ENCODE results near the gene LYG2. TPM values are rescaled to one million over a fixed set of nuclear protein-coding genes. Genes with fewer than 3 reads are reported as not detected.

Gene LYG2
- total and polyA plus RNA-seq, 4 donors, result 0.31 TPM; not detected in 3

- 92% methylated on average over 6 of the region's 6 CpGs for WGBS
- no peak for DNase-seq (ENCODE audit: low spot score)
- H3K36me3 ChIP-seq (ENCODE audit: control insufficient read depth in 4 of 4, insufficient read depth in 3 of 4, low read depth in 1 of 4, low read length in 3 of 4), result no peaks in the 10 kb centered on the region
Observed at GRCh38 chr2:99240431-99240830, 15.0 kb downstream of the LYG2 start.

GRCh38 chr2:99238599-99238998, 16.9 kb downstream of the LYG2 start:
- Histone ChIP-seq H3K36me3 (ENCODE audit: control insufficient read depth in 4 of 4, insufficient read depth in 3 of 4, low read depth in 1 of 4, low read length in 3 of 4) (no peaks in the 10 kb centered on the region), H3K27me3 (ENCODE audit: control insufficient read depth in 4 of 4, insufficient read depth in 4 of 4, low read length in 3 of 4) (no peaks in the 10 kb centered on the region), H3K4me3 (ENCODE audit: low read depth in 1 of 3, low read length in 3 of 3) (no peak overlapping the region), H3K9ac (ENCODE audit: low read depth in 1 of 2, low read length in 2 of 2) (no peak overlapping the region), H3K27ac (ENCODE audit: low read depth in 1 of 2, low read length in 2 of 2) (no peak overlapping the region), H3K9me3 (ENCODE audit: control insufficient read depth in 4 of 4, low read length in 3 of 4) (no peaks in the 10 kb centered on the region), H3K4me1 (ENCODE audit: control insufficient read depth in 4 of 4, insufficient read depth in 4 of 4, low read length in 3 of 4) (no peaks in the 10 kb centered on the region)
- no peak for DNase-seq (ENCODE audit: low spot score)
- 94% methylated on average over 6 of the region's 6 CpGs for WGBS
- TF ChIP-seq TAF1 (conservative IDR thresholded peaks at IDR 0.05) (no peak), FOXA1 (IDR thresholded peaks at IDR 0.05) (no peak), SP1 (IDR thresholded peaks at IDR 0.05) (no peak), JUND (IDR thresholded peaks at IDR 0.05) (no peak), MAX (IDR thresholded peaks at IDR 0.05) (no peak), HNF4A (conservative IDR thresholded peaks at IDR 0.05) (no peak), HNF4G (IDR thresholded peaks at IDR 0.05) (no peak), ZBTB33 (IDR thresholded peaks at IDR 0.05) (no peak), GABPA (IDR thresholded peaks at IDR 0.05 in 1 of 2, conservative IDR thresholded peaks at IDR 0.05 in 1 of 2) (no peak), EGR1 (IDR thresholded peaks at IDR 0.05; ENCODE audit: low read depth in 2 of 2) (no peak), ATF3 (IDR thresholded peaks at IDR 0.05) (no peak)

More at GRCh38 chr2:99240431-99240830, 15.0 kb downstream of the LYG2 start:
- Histone ChIP-seq H3K4me1 (ENCODE audit: control insufficient read depth in 4 of 4, insufficient read depth in 4 of 4, low read length in 3 of 4) (no peaks in the 10 kb centered on the region), H3K27ac (ENCODE audit: low read depth in 1 of 2, low read length in 2 of 2) (no peak overlapping the region), H3K9me3 (ENCODE audit: control insufficient read depth in 4 of 4, low read length in 3 of 4) (no peaks in the 10 kb centered on the region), H3K4me3 (ENCODE audit: low read depth in 1 of 3, low read length in 3 of 3) (no peak overlapping the region), H3K9ac (ENCODE audit: low read depth in 1 of 2, low read length in 2 of 2) (no peak overlapping the region), H3K27me3 (ENCODE audit: control insufficient read depth in 4 of 4, insufficient read depth in 4 of 4, low read length in 3 of 4) (no peaks in the 10 kb centered on the region)
- TF ChIP-seq RXRA (IDR thresholded peaks at IDR 0.05), result no peak
- TF ChIP-seq MAX (IDR thresholded peaks at IDR 0.05), result no peak
- no peak for TF ChIP-seq NR2F2 (IDR thresholded peaks at IDR 0.05)
- TF ChIP-seq CTCF (IDR thresholded peaks at IDR 0.05; ENCODE audit: low read depth, low read length, missing input control), result no peak
- TF ChIP-seq YY1 (IDR thresholded peaks at IDR 0.05), result no peak
- no peak for TF ChIP-seq ATF3 (IDR thresholded peaks at IDR 0.05)
- TF ChIP-seq RAD21 (IDR thresholded peaks at IDR 0.05), result no peak
- no peak for TF ChIP-seq SP1 (IDR thresholded peaks at IDR 0.05)
- no peak for TF ChIP-seq EGR1 (IDR thresholded peaks at IDR 0.05; ENCODE audit: low read depth in 2 of 2)
- no peak for TF ChIP-seq JUND (IDR thresholded peaks at IDR 0.05)
- no peak for TF ChIP-seq FOXA2 (IDR thresholded peaks at IDR 0.05)
- no peak for TF ChIP-seq REST (IDR thresholded peaks at IDR 0.05)
- TF ChIP-seq HNF4A (conservative IDR thresholded peaks at IDR 0.05), result no peak
